HL-60 (cell line): ENCODE data around the gene RPS14.

Experiments used
- DNase-seq, 2 experiments: peaks; one replicate each; pipeline ENCODE4 v3.0.0-alpha.2; 2010 to 2020; ENCODE audit warnings: low read depth in 1 of 2, low spot score in 1 of 2
- H3K27ac ChIP-seq: fragments of 250-450 bp; sonication (Bioruptor Pico); replicated peaks from 2 replicates; pipeline ENCODE4 v1.5.1; 2020; ENCODE audit warnings: mild to moderate bottlenecking, moderate library complexity
- H3K27me3 ChIP-seq: fragments of 250-450 bp; sonication (Bioruptor Pico); 2 replicates; pipeline ENCODE4 v1.5.1; 2021; ENCODE audit warnings: mild to moderate bottlenecking, moderate library complexity; ENCODE audit not compliant: insufficient read depth, poor library complexity, severe bottlenecking
- H3K4me3 ChIP-seq: replicated peaks from 2 replicates; pipeline ENCODE4 v1.5.1; 2011; ENCODE audit warnings: mild to moderate bottlenecking, control low read depth, low read length; ENCODE audit not compliant: insufficient read depth
- CTCF ChIP-seq: IDR thresholded peaks from one replicate; pipeline ENCODE4 v1.5.1; 2011; ENCODE audit warnings: low read length, control low read depth, inconsistent platforms; ENCODE audit not compliant: insufficient read depth
- GABPA ChIP-seq: IDR thresholded peaks from 2 replicates; pipeline ENCODE4 v1.6.1; 2012; ENCODE audit warnings: low read depth
- POLR2AphosphoS5 ChIP-seq: IDR thresholded peaks from 2 replicates; pipeline ENCODE4 v1.6.1; 2012; ENCODE audit warnings: low read depth
- REST ChIP-seq: IDR thresholded peaks from 2 replicates; pipeline ENCODE4 v1.6.1; 2012; ENCODE audit warnings: low read depth; ENCODE audit not compliant: insufficient replicate concordance
- SPI1 ChIP-seq: IDR thresholded peaks from 2 replicates; pipeline ENCODE4 v1.6.1; 2012; ENCODE audit warnings: low read depth, mild to moderate bottlenecking, borderline replicate concordance

Gene RPS14

GRCh38 chr5:150497274-150497988 is 47.9 kb upstream of the RPS14 start:
- Histone ChIP-seq H3K27me3 (no peaks in the 10 kb centered on the region), H3K4me3 (no peak overlapping the region), H3K27ac (no peak overlapping the region)
- no peak for DNase-seq
- TF ChIP-seq GABPA = no peak
- TF ChIP-seq SPI1 = no peak
- TF ChIP-seq POLR2AphosphoS5 = no peak
- no peak for TF ChIP-seq CTCF
- TF ChIP-seq REST = no peak

- Histone ChIP-seq H3K27me3 (no peaks in the 10 kb centered on the region), H3K27ac (no peak overlapping the region), H3K4me3 (no peak overlapping the region)
- DNase-seq = no peak
- TF ChIP-seq CTCF = no peak
- no peak for TF ChIP-seq POLR2AphosphoS5
- TF ChIP-seq GABPA = no peak
- TF ChIP-seq SPI1 = no peak
- TF ChIP-seq REST = no peak
These were observed 47.0 kb upstream of the RPS14 start for GRCh38 chr5:150496534-150496933.

- DNase-seq = no peak
- Histone ChIP-seq H3K4me3 (no peak overlapping the region), H3K27ac (no peak overlapping the region), H3K27me3 (no peaks in the 10 kb centered on the region)
- no peak for TF ChIP-seq REST
- TF ChIP-seq GABPA = no peak
- no peak for TF ChIP-seq POLR2AphosphoS5
These were observed 46.6 kb upstream of the RPS14 start for GRCh38 chr5:150496098-150496497.
